ENCODE results near the gene ZSWIM4. TPM values are rescaled to one million over a fixed set of nuclear protein-coding genes. Genes with fewer than 3 reads are reported as not detected.
A peak's percentile ranks its signal among the peaks of the same experiment; 100 is the strongest.

ZSWIM4 gene
- total and polyA plus RNA-seq, 2 of the 13 experiments (the other 11 are each of a cell fraction or from before 2014, with no cell fraction given), result 0.33 to 0.86 TPM

GRCh38 chr19:13794757-13795589 is at the start of gene ZSWIM4 (continued):
- TF ChIP-seq ZNF142 (CRISPR knock-in tag; IDR thresholded peaks at IDR 0.05) (0 out of 2 replicates have a peak, but pooled peaks have one; percentile 40), ZBTB21 (CRISPR knock-in tag; IDR thresholded peaks at IDR 0.05) (no peak), ZNF354B (CRISPR knock-in tag; IDR thresholded peaks at IDR 0.05) (no peak), KDM5B (CRISPR knock-in tag; IDR thresholded peaks at IDR 0.05; ENCODE audit: borderline replicate concordance) (peak; percentile 37; the same call in 1 of the 2 replicates), LBX2 (CRISPR knock-in tag; IDR thresholded peaks at IDR 0.05; ENCODE audit: borderline replicate concordance) (no peak), CREBL2 (CRISPR knock-in tag; IDR thresholded peaks at IDR 0.05; ENCODE audit: borderline replicate concordance) (no peak), POGK (CRISPR knock-in tag; conservative IDR thresholded peaks at IDR 0.05) (0 out of 2 replicates have a peak, but pooled peaks have one; percentile 35), TRAFD1 (CRISPR knock-in tag; IDR thresholded peaks at IDR 0.05; ENCODE audit: borderline replicate concordance) (no peak), TFDP1 (CRISPR knock-in tag; IDR thresholded peaks at IDR 0.05; ENCODE audit: borderline replicate concordance) (no peak), ZNF225 (CRISPR knock-in tag; IDR thresholded peaks at IDR 0.05) (no peak), FOXO1 (CRISPR knock-in tag; IDR thresholded peaks at IDR 0.05) (peak; percentile 53; the same call in 1 of the 2 replicates), THRA (CRISPR knock-in tag; IDR thresholded peaks at IDR 0.05; ENCODE audit: borderline replicate concordance) (no peak), ZNF660 (CRISPR knock-in tag; IDR thresholded peaks at IDR 0.05; ENCODE audit: borderline replicate concordance, low read depth) (no peak), THAP11 (CRISPR knock-in tag; IDR thresholded peaks at IDR 0.05) (no peak)
